Measurements from ENCODE around the gene CC2D1A.
A peak's percentile ranks its signal among the peaks of the same experiment; 100 is the strongest.

The CC2D1A gene

GRCh38 chr19:13938301-13939064 lies 32.5 kb downstream of the CC2D1A start, which contains the start of gene PODNL1:
TSS of gene PODNL1 (minus strand) at chr19:13938417. CDS start at chr19:13938181, 236 bp downstream.
- no peak for FAIRE-seq

GRCh38 chr19:13942023-13942684 lies 36.2 kb downstream of the CC2D1A start:
- no peak for FAIRE-seq

GRCh38 chr19:13946414-13946813 lies 40.4 kb downstream of the CC2D1A start:
- no peak for FAIRE-seq

GRCh38 chr19:13951043-13951442 lies 45.0 kb downstream of the CC2D1A start:
- FAIRE-seq = no peak

GRCh38 chr19:13951799-13952153 lies 45.8 kb downstream of the CC2D1A start:
- FAIRE-seq = no peak

GRCh38 chr19:13952154-13952930 lies 46.3 kb downstream of the CC2D1A start, which contains the start of gene DCAF15:
TSS of gene DCAF15 (plus strand) at chr19:13952509. CDS start at chr19:13952513, 4 bp downstream.
- peak; percentile 97 for FAIRE-seq

GRCh38 chr19:13952931-13953531 lies 47.0 kb downstream of the CC2D1A start:
- no peak for FAIRE-seq

- FAIRE-seq = no peak
Observed at GRCh38 chr19:13954185-13954584, 48.2 kb downstream of the CC2D1A start.

- no peak for FAIRE-seq
Observed at GRCh38 chr19:13955662-13956364, 49.8 kb downstream of the CC2D1A start.

GRCh38 chr19:13956365-13956744 lies 50.4 kb downstream of the CC2D1A start:
- no peak for FAIRE-seq

- FAIRE-seq = no peak
Observed at GRCh38 chr19:13957051-13957450, 51.0 kb downstream of the CC2D1A start.

GRCh38 chr19:13958043-13958442 lies 52.0 kb downstream of the CC2D1A start:
- no peak for FAIRE-seq

GRCh38 chr19:13959141-13959961 lies 53.4 kb downstream of the CC2D1A start:
- FAIRE-seq = no peak

GRCh38 chr19:13959962-13960862 lies 54.2 kb downstream of the CC2D1A start:
- FAIRE-seq = no peak

GRCh38 chr19:13960863-13961784 lies 55.1 kb downstream of the CC2D1A start:
- FAIRE-seq = no peak

GRCh38 chr19:13961826-13962698 lies 56.1 kb downstream of the CC2D1A start:
- FAIRE-seq = no peak

GRCh38 chr19:13962699-13963602 lies 57.0 kb downstream of the CC2D1A start:
- FAIRE-seq = no peak

Data from G401.6 (cell line).